Measurements from ENCODE around the gene CAPRIN1.

Gene CAPRIN1

GRCh38 chr11:34111722-34112270 lies 60.3 kb downstream of the CAPRIN1 start:
- Histone ChIP-seq H3K9ac (no peak overlapping the region), H3K4me3 (IDR thresholded peaks at IDR 0.05; ENCODE audit: insufficient read depth, low read depth, low read length) (no peak overlapping the region), H3K27me3 (ENCODE audit: insufficient read depth, low read depth) (no peaks in the 10 kb centered on the region), H3K27ac (no peak overlapping the region), H2AFZ (ENCODE audit: low read depth) (no peak overlapping the region), H3K36me3 (ENCODE audit: insufficient read depth) (peaks cover 27% of the 10 kb centered on the region; the same call in 1 of the 2 replicates), H4K20me1 (ENCODE audit: insufficient read depth) (no peaks in the 10 kb centered on the region), H3K4me1 (ENCODE audit: low read depth, poor library complexity, severe bottlenecking) (peaks cover 13% of the 10 kb centered on the region), H3K4me2 (no peak overlapping the region), H3K79me2 (ENCODE audit: insufficient read depth, low read depth) (peaks cover 20% of the 10 kb centered on the region)
- TF ChIP-seq CTCF (conservative IDR thresholded peaks at IDR 0.05; ENCODE audit: low read depth, low read length), result no peak

GRCh38 chr11:34114014-34114413 lies 62.5 kb downstream of the CAPRIN1 start:
- Histone ChIP-seq H3K4me2 (no peak overlapping the region), H3K4me3 (IDR thresholded peaks at IDR 0.05; ENCODE audit: insufficient read depth, low read depth, low read length) (no peak overlapping the region), H3K79me2 (ENCODE audit: insufficient read depth, low read depth) (no peaks in the 10 kb centered on the region; the same call in 1 of the 2 replicates), H2AFZ (ENCODE audit: low read depth) (no peak overlapping the region), H4K20me1 (ENCODE audit: insufficient read depth) (no peaks in the 10 kb centered on the region), H3K4me1 (ENCODE audit: low read depth, poor library complexity, severe bottlenecking) (no peaks in the 10 kb centered on the region), H3K27ac (no peak overlapping the region), H3K9ac (no peak overlapping the region), H3K36me3 (ENCODE audit: insufficient read depth) (peaks cover 36% of the 10 kb centered on the region), H3K27me3 (ENCODE audit: insufficient read depth, low read depth) (no peaks in the 10 kb centered on the region)
- TF ChIP-seq CTCF (conservative IDR thresholded peaks at IDR 0.05; ENCODE audit: low read depth, low read length), result no peak

DNA sequence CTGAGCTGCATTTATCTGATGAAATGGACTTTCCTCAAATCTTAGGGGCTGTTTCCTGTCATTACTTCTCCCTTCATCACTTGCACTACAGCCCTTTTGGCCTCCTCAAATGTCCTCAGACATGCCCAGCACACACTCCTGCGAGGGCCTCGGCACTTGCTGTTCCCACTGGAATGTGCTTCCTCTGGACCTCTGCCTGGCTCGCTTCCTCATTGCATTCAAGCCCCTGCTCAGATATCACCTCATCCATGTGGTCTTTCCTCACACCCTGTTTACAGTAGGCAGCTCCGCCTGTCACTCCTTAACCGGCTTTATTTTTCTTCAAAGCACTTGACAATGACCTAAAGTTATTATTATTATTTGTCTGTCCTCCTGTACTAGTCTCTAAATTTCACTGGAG lies 62.9 kb downstream of the CAPRIN1 start:
- H3K27me3 ChIP-seq (ENCODE audit: insufficient read depth, low read depth), result no peaks in the 10 kb centered on the region
- no peak overlapping the region for H3K9ac ChIP-seq
- no peak overlapping the region for H3K4me3 ChIP-seq (IDR thresholded peaks at IDR 0.05; ENCODE audit: insufficient read depth, low read depth, low read length)
- H2AFZ ChIP-seq (ENCODE audit: low read depth), result no peak overlapping the region
- TF ChIP-seq CTCF (conservative IDR thresholded peaks at IDR 0.05; ENCODE audit: low read depth, low read length), result no peak
- no peaks in the 10 kb centered on the region for H4K20me1 ChIP-seq (ENCODE audit: insufficient read depth)
- no peaks in the 10 kb centered on the region; the same call in 1 of the 2 replicates for H3K79me2 ChIP-seq (ENCODE audit: insufficient read depth, low read depth)
- H3K4me1 ChIP-seq (ENCODE audit: low read depth, poor library complexity, severe bottlenecking), result no peaks in the 10 kb centered on the region
- no peak overlapping the region for H3K4me2 ChIP-seq
- H3K27ac ChIP-seq, result no peak overlapping the region
- peaks cover 36% of the 10 kb centered on the region for H3K36me3 ChIP-seq (ENCODE audit: insufficient read depth)

DNA sequence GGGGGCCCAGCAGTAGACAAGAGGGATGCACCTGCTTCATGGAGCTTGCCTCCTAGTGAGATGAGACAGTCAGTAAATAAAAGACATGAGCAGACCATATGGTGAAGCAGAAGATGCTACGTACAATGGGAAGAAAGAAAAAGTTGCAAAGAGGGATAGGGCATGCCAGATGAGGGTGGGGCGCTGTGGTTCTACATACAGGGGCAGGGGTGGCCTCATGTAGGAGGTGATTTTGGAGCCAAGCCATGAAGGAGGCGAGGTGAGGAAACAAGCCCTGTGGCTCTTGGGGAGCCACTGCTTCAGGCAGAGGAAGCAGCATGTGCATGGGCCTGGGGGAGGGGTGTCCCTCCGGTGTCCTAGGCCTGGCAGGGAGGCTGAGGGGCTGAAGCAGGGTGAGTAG lies 69.1 kb downstream of the CAPRIN1 start:
- no peak for TF ChIP-seq CTCF (conservative IDR thresholded peaks at IDR 0.05; ENCODE audit: low read depth, low read length)
- Histone ChIP-seq H3K4me3 (IDR thresholded peaks at IDR 0.05; ENCODE audit: insufficient read depth, low read depth, low read length) (no peak overlapping the region), H2AFZ (ENCODE audit: low read depth) (no peak overlapping the region), H3K36me3 (ENCODE audit: insufficient read depth) (peaks cover 15% of the 10 kb centered on the region), H3K4me1 (ENCODE audit: low read depth, poor library complexity, severe bottlenecking) (no peaks in the 10 kb centered on the region), H3K27ac (no peak overlapping the region), H4K20me1 (ENCODE audit: insufficient read depth) (no peaks in the 10 kb centered on the region), H3K27me3 (ENCODE audit: insufficient read depth, low read depth) (no peaks in the 10 kb centered on the region), H3K4me2 (no peak overlapping the region), H3K79me2 (ENCODE audit: insufficient read depth, low read depth) (no peaks in the 10 kb centered on the region), H3K9ac (no peak overlapping the region)

All from KMS-11 (cell line).